Aorta (tissue), 5 donors: Measurements from ENCODE around the gene MED27. TPM values are rescaled to one million over a fixed set of nuclear protein-coding genes. Genes with fewer than 3 reads are reported as not detected.

ENCODE experiments used
- ATAC-seq: fragments of 200-7000 bp; cut with Tn5 transposase; one replicate; pipeline ENCODE4 v1.9.1; 2022; ENCODE audit warnings: moderate library complexity; ENCODE audit not compliant: low FRiP score
- DNase-seq, 2 donors: peaks; one replicate each; pipeline ENCODE4 v3.0.0-alpha.2; 2020
- H3K27ac ChIP-seq, 2 donors: one replicate each; pipeline ENCODE4 v1.5.1; 2013; ENCODE audit warnings: low read length in 2 of 2, mild to moderate bottlenecking in 2 of 2, moderate library complexity in 2 of 2, control low read depth in 1 of 2, inconsistent platforms in 1 of 2, low read depth in 1 of 2
- H3K27me3 ChIP-seq, 2 donors: one replicate each; pipeline ENCODE4 v1.6.1; 2013; ENCODE audit warnings: control low read depth in 1 of 2, low read length in 1 of 2, mild to moderate bottlenecking in 1 of 2, moderate library complexity in 1 of 2; ENCODE audit not compliant: insufficient read depth in 2 of 2, control insufficient read depth in 1 of 2
- H3K36me3 ChIP-seq, 2 donors: one replicate each; pipeline ENCODE4 v1.6.1; 2013; ENCODE audit warnings: control low read depth in 1 of 2, low read length in 1 of 2, mild to moderate bottlenecking in 1 of 2; ENCODE audit not compliant: insufficient read depth in 2 of 2, control insufficient read depth in 1 of 2
- H3K4me1 ChIP-seq, 2 donors: one replicate each; pipeline ENCODE4 v1.6.1; 2013; ENCODE audit warnings: low read length in 2 of 2, control low read depth in 1 of 2, mild to moderate bottlenecking in 1 of 2, moderate library complexity in 1 of 2; ENCODE audit not compliant: insufficient read depth in 2 of 2, control insufficient read depth in 1 of 2
- H3K4me3 ChIP-seq, 2 donors: one replicate each; pipeline ENCODE4 v1.5.1; 2013; ENCODE audit warnings: low read length in 2 of 2, control low read depth in 1 of 2, mild to moderate bottlenecking in 1 of 2
- H3K9me3 ChIP-seq: one replicate; pipeline ENCODE4 v1.6.1; 2013; ENCODE audit warnings: mild to moderate bottlenecking, low read length; ENCODE audit not compliant: control insufficient read depth
- WGBS, 2 donors: extraction: QIAGEN DNeasy Blood & Tissue Kit; methylation state at CpG; one replicate each; pipeline ENCODE4 v1.1.7; 2013; 5-methylcytosine and 5-hydroxymethylcytosine counted together
- intact Hi-C, 2 donors: fragments of 100-400 bp; cut with DNase I; formaldehyde crosslinking; loops; one replicate each; pipeline versions ENCODE4 v1.14.2 to v1.15.0; 2022
- polyA plus RNA-seq, 2 donors: library from polyadenylated mRNA; stranded (reverse); fragments of 200-250 nt; gene quantifications; one replicate each; pipeline ENCODE4 v1.2.3, GENCODE V29; 2013
- total RNA-seq, 2 donors: library from RNA; stranded (reverse); fragmentation: NEBNext Ultra II Directional; extraction: Animal tissue kit (Norgen Biotek cat#: 25700); gene quantifications; one replicate each; pipeline ENCODE4 v1.2.1, GENCODE V29; 2021
- donor health status: healthy with polysubstance abuse.
- donor health status: Bipolar disorder and iron deficiency.
- donor health status: DM: no; HTN: no; CAD: no.
- donor health status: DM: no; HTN: no; CAD: no.
- donor health status: DM: yes; HTN: yes; CAD: no.

Gene MED27
- total and polyA plus RNA-seq, 4 donors, result 15.5 to 25.1 (median 20.9) TPM

- intact Hi-C loops, result no loop called here
- ATAC-seq, result no peak
Measured at GRCh38 chr9:131879181-131879910, 200.3 kb downstream of the MED27 start.

GRCh38 chr9:131876486-131876885 lies 203.2 kb downstream of the MED27 start:
- ATAC-seq, result no peak
- intact Hi-C loops, result no loop called here

More at GRCh38 chr9:131879181-131879910, 200.3 kb downstream of the MED27 start:
- no peaks in the 10 kb centered on the region for H3K4me1 ChIP-seq
- peak in 1 of 2 donors; percentile 49 for DNase-seq
- H3K27ac ChIP-seq, result no peak overlapping the region
- no peaks in the 10 kb centered on the region for H3K36me3 ChIP-seq
- WGBS, 2 donors, result 87% methylated on average over 11 of the region's 11 CpGs
- no peaks in the 10 kb centered on the region for H3K9me3 ChIP-seq
- no peak overlapping the region for H3K4me3 ChIP-seq
- H3K27me3 ChIP-seq, result no peaks in the 10 kb centered on the region

GRCh38 chr9:131875828-131876485 lies 203.7 kb downstream of the MED27 start:
- intact Hi-C loops, result no loop called here
- Histone ChIP-seq H3K27me3 (no peaks in the 10 kb centered on the region), H3K4me3 (no peak overlapping the region), H3K36me3 (no peaks in the 10 kb centered on the region), H3K4me1 (no peaks in the 10 kb centered on the region), H3K27ac (no peak overlapping the region), H3K9me3 (no peaks in the 10 kb centered on the region)
- ATAC-seq (no peak), DNase-seq (peak in 1 of 2 donors; percentile 60)
- WGBS, 2 donors, result 92 to 95% methylated on average over 17 of the region's 17 CpGs

More at GRCh38 chr9:131876486-131876885, 203.2 kb downstream of the MED27 start:
- DNase-seq, result peak in 1 of 2 donors; percentile 54
- Histone ChIP-seq H3K27me3 (no peaks in the 10 kb centered on the region), H3K36me3 (no peaks in the 10 kb centered on the region), H3K9me3 (no peaks in the 10 kb centered on the region), H3K4me3 (no peak overlapping the region), H3K27ac (no peak overlapping the region), H3K4me1 (no peaks in the 10 kb centered on the region)
- 92 to 95% methylated on average over 16 of the region's 16 CpGs for WGBS, 2 donors

- intact Hi-C loops, result no loop called here
- H3K4me1 ChIP-seq, result no peaks in the 10 kb centered on the region
- no peak overlapping the region for H3K27ac ChIP-seq
- no peaks in the 10 kb centered on the region for H3K9me3 ChIP-seq
- H3K36me3 ChIP-seq, result no peaks in the 10 kb centered on the region
- DNase-seq, result peak in 1 of 2 donors; percentile 57
- no peak for ATAC-seq
- WGBS, 2 donors, result 92% methylated on average over 12 of the region's 12 CpGs
- no peaks in the 10 kb centered on the region for H3K27me3 ChIP-seq
- no peak overlapping the region for H3K4me3 ChIP-seq
Measured at GRCh38 chr9:131874916-131875670, 204.6 kb downstream of the MED27 start.

- Histone ChIP-seq H3K27ac (no peak overlapping the region), H3K27me3 (no peaks in the 10 kb centered on the region), H3K36me3 (no peaks in the 10 kb centered on the region), H3K9me3 (no peaks in the 10 kb centered on the region), H3K4me3 (no peak overlapping the region), H3K4me1 (no peaks in the 10 kb centered on the region)
- DNase-seq, result peak in 1 of 2 donors; percentile 42
- WGBS, 2 donors, result 77 to 84% methylated on average over 12 of the region's 12 CpGs
- no peak for ATAC-seq
- intact Hi-C loops, result no loop called here
Measured at GRCh38 chr9:131874447-131874846, 205.2 kb downstream of the MED27 start.

- H3K9me3 ChIP-seq, result no peaks in the 10 kb centered on the region
- H3K36me3 ChIP-seq, result no peaks in the 10 kb centered on the region
- intact Hi-C loops, result no loop called here
- no peaks in the 10 kb centered on the region for H3K4me1 ChIP-seq
- no peak for ATAC-seq
- H3K4me3 ChIP-seq, result no peak overlapping the region
- no peaks in the 10 kb centered on the region for H3K27me3 ChIP-seq
- 90 to 93% methylated on average over 13 of the region's 13 CpGs for WGBS, 2 donors
- DNase-seq, result peak in 1 of 2 donors; percentile 55
- no peak overlapping the region for H3K27ac ChIP-seq
Measured at GRCh38 chr9:131873891-131874440, 205.7 kb downstream of the MED27 start.

GRCh38 chr9:131873335-131873734 lies 206.3 kb downstream of the MED27 start:
- intact Hi-C loops, result no loop called here
- DNase-seq (peak in 1 of 2 donors; percentile 37), ATAC-seq (no peak)
- Histone ChIP-seq H3K27ac (no peak overlapping the region), H3K4me3 (no peak overlapping the region), H3K4me1 (no peaks in the 10 kb centered on the region), H3K36me3 (no peaks in the 10 kb centered on the region), H3K27me3 (no peaks in the 10 kb centered on the region), H3K9me3 (no peaks in the 10 kb centered on the region)
- WGBS, 2 donors, result 91 to 93% methylated on average over 9 of the region's 9 CpGs

- no peaks in the 10 kb centered on the region for H3K27me3 ChIP-seq
- no peaks in the 10 kb centered on the region for H3K4me1 ChIP-seq
- no peaks in the 10 kb centered on the region for H3K9me3 ChIP-seq
- no peaks in the 10 kb centered on the region for H3K36me3 ChIP-seq
- no peak overlapping the region for H3K4me3 ChIP-seq
- no peak overlapping the region for H3K27ac ChIP-seq
- ATAC-seq (no peak), DNase-seq (peak in 1 of 2 donors; percentile 28)
- intact Hi-C loops, result no loop called here
- 90 to 92% methylated on average over 4 of the region's 4 CpGs for whole genome bisulfite sequencing, 2 donors
Measured at GRCh38 chr9:131872702-131873101, 207.0 kb downstream of the MED27 start.
